Measurements from ENCODE around the gene KLRC4. TPM values are rescaled to one million over a fixed set of nuclear protein-coding genes. Genes with fewer than 3 reads are reported as not detected.

The KLRC4 gene
- total RNA-seq, 1 experiment from 2014 or later = not detected

GRCh38 chr12:10408842-10409241, 715 bp downstream of the KLRC4 start:
- intact Hi-C loops (cut with micrococcal nuclease; ENCODE audit: unreplicated experiment) = no loop called here

DNA sequence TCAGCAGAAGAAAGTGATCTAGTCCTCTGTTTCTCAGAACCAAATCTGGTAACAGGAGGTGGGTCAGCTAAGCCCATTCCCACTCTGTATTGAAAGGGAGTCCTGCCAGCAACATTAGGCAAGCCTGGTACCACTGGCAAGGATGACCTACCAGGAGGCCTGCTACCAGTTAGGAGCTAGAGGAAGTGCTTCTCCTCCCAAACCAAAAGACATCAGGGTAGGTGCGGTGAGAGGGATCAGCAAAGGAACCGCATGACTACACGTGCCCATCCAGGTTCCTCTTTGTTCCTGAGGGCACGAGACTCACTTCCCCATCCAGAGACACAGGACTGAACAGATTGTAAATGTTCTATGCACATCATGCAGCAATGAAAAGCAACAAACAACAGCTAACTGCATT, 2.8 kb downstream of the KLRC4 start:
- H3K9me3 ChIP-seq = no peaks in the 10 kb centered on the region
- POLR2A ChIA-PET = no interaction called here

More at GRCh38 chr12:10408842-10409241, 715 bp downstream of the KLRC4 start:
- Mint-ChIP-seq H3K4me1 (ENCODE audit: low read depth, unreplicated experiment) (peaks cover 5% of the 10 kb centered on the region), H3K36me3 (ENCODE audit: insufficient read depth, unreplicated experiment) (no peaks in the 10 kb centered on the region), H3K27me3 (ENCODE audit: insufficient read depth, unreplicated experiment) (no peaks in the 10 kb centered on the region), H3K27ac (ENCODE audit: unreplicated experiment) (no peak overlapping the region), H3K9me3 (ENCODE audit: unreplicated experiment) (no peaks in the 10 kb centered on the region), H3K4me3 (ENCODE audit: unreplicated experiment) (no peak overlapping the region)
- Histone ChIP-seq H3K9me3 (no peaks in the 10 kb centered on the region), H3K27me3 (replicated peaks; ENCODE audit: control insufficient read depth, insufficient read depth, low read length) (no peaks in the 10 kb centered on the region), H3K4me3 (ENCODE audit: low read depth, low read length) (no peak overlapping the region), H3K36me3 (ENCODE audit: control insufficient read depth, insufficient read depth, low read length) (no peaks in the 10 kb centered on the region), H3K4me1 (no peaks in the 10 kb centered on the region)
- no peak for DNase-seq
- TF ChIP-seq, protein P1, sequence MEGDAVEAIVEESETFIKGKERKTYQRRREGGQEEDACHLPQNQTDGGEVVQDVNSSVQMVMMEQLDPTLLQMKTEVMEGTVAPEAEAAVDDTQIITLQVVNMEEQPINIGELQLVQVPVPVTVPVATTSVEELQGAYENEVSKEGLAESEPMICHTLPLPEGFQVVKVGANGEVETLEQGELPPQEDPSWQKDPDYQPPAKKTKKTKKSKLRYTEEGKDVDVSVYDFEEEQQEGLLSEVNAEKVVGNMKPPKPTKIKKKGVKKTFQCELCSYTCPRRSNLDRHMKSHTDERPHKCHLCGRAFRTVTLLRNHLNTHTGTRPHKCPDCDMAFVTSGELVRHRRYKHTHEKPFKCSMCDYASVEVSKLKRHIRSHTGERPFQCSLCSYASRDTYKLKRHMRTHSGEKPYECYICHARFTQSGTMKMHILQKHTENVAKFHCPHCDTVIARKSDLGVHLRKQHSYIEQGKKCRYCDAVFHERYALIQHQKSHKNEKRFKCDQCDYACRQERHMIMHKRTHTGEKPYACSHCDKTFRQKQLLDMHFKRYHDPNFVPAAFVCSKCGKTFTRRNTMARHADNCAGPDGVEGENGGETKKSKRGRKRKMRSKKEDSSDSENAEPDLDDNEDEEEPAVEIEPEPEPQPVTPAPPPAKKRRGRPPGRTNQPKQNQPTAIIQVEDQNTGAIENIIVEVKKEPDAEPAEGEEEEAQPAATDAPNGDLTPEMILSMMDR (IDR thresholded peaks at IDR 0.05; ENCODE audit: insufficient read depth in 1 of 2, low read depth in 1 of 2, low read length in 1 of 2, severe bottlenecking in 1 of 2, unreplicated experiment in 1 of 2) = no peak
- ChIA-PET POLR2A (no interaction called here), CTCF (no interaction called here)
- BruUV-seq (replicated peaks) = no TSS peak

DNA sequence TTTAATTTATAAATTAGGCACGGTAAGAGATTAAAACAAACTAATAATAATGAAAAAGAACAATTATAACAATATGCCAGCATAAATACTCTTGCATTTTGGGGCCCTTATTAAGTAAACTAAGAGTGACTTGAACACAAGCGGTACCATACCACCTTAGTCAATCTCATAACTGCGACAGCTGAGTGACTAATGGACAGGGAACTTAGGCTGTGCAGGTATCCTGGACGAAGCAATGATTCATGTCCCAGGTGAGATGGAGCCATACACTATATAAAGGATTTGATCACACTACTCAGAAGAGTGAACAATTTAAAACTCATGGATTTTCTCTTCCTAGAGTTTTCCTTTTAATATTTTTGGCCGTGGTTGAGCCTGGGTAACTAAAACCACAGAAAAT, 4.3 kb downstream of the KLRC4 start:
- H3K4me1 Mint-ChIP-seq (ENCODE audit: low read depth, unreplicated experiment) = peaks cover 5% of the 10 kb centered on the region
- POLR2A ChIA-PET = no interaction called here

More for the DNA sequence above, 2.8 kb downstream of the KLRC4 start:
- no peaks in the 10 kb centered on the region for H3K36me3 Mint-ChIP-seq (ENCODE audit: insufficient read depth, unreplicated experiment)
- H3K27ac Mint-ChIP-seq (ENCODE audit: unreplicated experiment) = no peak overlapping the region
- H3K4me3 Mint-ChIP-seq (ENCODE audit: unreplicated experiment) = no peak overlapping the region
- H3K27me3 ChIP-seq (replicated peaks; ENCODE audit: control insufficient read depth, insufficient read depth, low read length) = no peaks in the 10 kb centered on the region
- no peaks in the 10 kb centered on the region for H3K27me3 Mint-ChIP-seq (ENCODE audit: insufficient read depth, unreplicated experiment)
- no peaks in the 10 kb centered on the region for H3K36me3 ChIP-seq (ENCODE audit: control insufficient read depth, insufficient read depth, low read length)
- no peaks in the 10 kb centered on the region for H3K4me1 ChIP-seq
- peaks cover 5% of the 10 kb centered on the region for H3K4me1 Mint-ChIP-seq (ENCODE audit: low read depth, unreplicated experiment)
- CTCF ChIA-PET = no interaction called here
- H3K4me3 ChIP-seq (ENCODE audit: low read depth, low read length) = no peak overlapping the region
- TF ChIP-seq, protein P1 (IDR thresholded peaks at IDR 0.05; ENCODE audit: insufficient read depth in 1 of 2, low read depth in 1 of 2, low read length in 1 of 2, severe bottlenecking in 1 of 2, unreplicated experiment in 1 of 2) = no peak
- H3K9me3 Mint-ChIP-seq (ENCODE audit: unreplicated experiment) = no peaks in the 10 kb centered on the region
- DNase-seq = no peak
- BruUV-seq (replicated peaks) = no TSS peak
- intact Hi-C loops (cut with micrococcal nuclease; ENCODE audit: unreplicated experiment) = no loop called here

More for the DNA sequence above, 4.3 kb downstream of the KLRC4 start:
- H3K27me3 Mint-ChIP-seq (ENCODE audit: insufficient read depth, unreplicated experiment) = no peaks in the 10 kb centered on the region
- Histone ChIP-seq H3K4me3 (ENCODE audit: low read depth, low read length) (no peak overlapping the region), H3K9me3 (no peaks in the 10 kb centered on the region), H3K27me3 (replicated peaks; ENCODE audit: control insufficient read depth, insufficient read depth, low read length) (no peaks in the 10 kb centered on the region), H3K4me1 (no peaks in the 10 kb centered on the region), H3K36me3 (ENCODE audit: control insufficient read depth, insufficient read depth, low read length) (no peaks in the 10 kb centered on the region)
- no peak for DNase-seq
- H3K9me3 Mint-ChIP-seq (ENCODE audit: unreplicated experiment) = no peaks in the 10 kb centered on the region
- no peak overlapping the region for H3K27ac Mint-ChIP-seq (ENCODE audit: unreplicated experiment)
- no TSS peak for BruUV-seq (replicated peaks)
- TF ChIP-seq, protein P1 (IDR thresholded peaks at IDR 0.05; ENCODE audit: insufficient read depth in 1 of 2, low read depth in 1 of 2, low read length in 1 of 2, severe bottlenecking in 1 of 2, unreplicated experiment in 1 of 2) = no peak
- H3K36me3 Mint-ChIP-seq (ENCODE audit: insufficient read depth, unreplicated experiment) = no peaks in the 10 kb centered on the region
- CTCF ChIA-PET = no interaction called here
- intact Hi-C loops (cut with micrococcal nuclease; ENCODE audit: unreplicated experiment) = no loop called here
- H3K4me3 Mint-ChIP-seq (ENCODE audit: unreplicated experiment) = no peak overlapping the region

Data from Caco-2 (cell line).